ACHN (cell line): ENCODE measurements around the gene SLC35G2.
"Not testable (repeated sequence)": the region's sequence is repeated elsewhere in the genome, so short reads cannot be mapped to it uniquely, and the experiment has no call there.

Experiments
- DNase-seq: peaks from one replicate; pipeline ENCODE4 v3.0.0-alpha.2; 2015
- in situ Hi-C: cut with HindIII; loops from 2 replicates; pipeline ENCODE4 v1.10.0; 2017; ENCODE audit warnings: low sequenced_read_pairs, low pct_ligation_motif_present, low pct_unique_long_range_greater_than_20kb

Gene SLC35G2

GRCh38 chr3:136818769-136819391 is at the start of gene SLC35G2:
Gene SLC35G2 (plus strand): TSS chr3:136819126. CDS start chr3:136854461, 35,335 bp downstream.
- in situ Hi-C loops: no loop called here
- DNase-seq: peak; percentile 75

GRCh38 chr3:136772709-136773108 is 46.2 kb upstream of the SLC35G2 start:
- DNase-seq: peak; percentile 17
- in situ Hi-C loops: no loop called here

GRCh38 chr3:136778865-136779264 is 40.1 kb upstream of the SLC35G2 start:
- peak; percentile 63 for DNase-seq
- in situ Hi-C loops: no loop called here

- no peak for DNase-seq
- in situ Hi-C loops: no loop called here
Observed at GRCh38 chr3:136780741-136781140, 38.2 kb upstream of the SLC35G2 start.

GRCh38 chr3:136783708-136784191 is 35.2 kb upstream of the SLC35G2 start:
- no peak for DNase-seq
- in situ Hi-C loops: no loop called here

GRCh38 chr3:136787349-136787748 is 31.6 kb upstream of the SLC35G2 start:
- in situ Hi-C loops: no loop called here
- DNase-seq: no peak

GRCh38 chr3:136788154-136788553 is 30.8 kb upstream of the SLC35G2 start:
- in situ Hi-C loops: no loop called here
- DNase-seq: no peak

- in situ Hi-C loops: no loop called here
- DNase-seq: no peak
Observed at GRCh38 chr3:136789976-136790375, 28.9 kb upstream of the SLC35G2 start.

- in situ Hi-C loops: no loop called here
- no peak for DNase-seq
Observed at GRCh38 chr3:136790786-136791185, 28.1 kb upstream of the SLC35G2 start.

GRCh38 chr3:136792556-136793330 is 26.2 kb upstream of the SLC35G2 start:
- in situ Hi-C loops: no loop called here
- no peak for DNase-seq

GRCh38 chr3:136801146-136801545 is 17.8 kb upstream of the SLC35G2 start:
- in situ Hi-C loops, DNase-seq: not testable (repeated sequence)

- no peak for DNase-seq
Observed at GRCh38 chr3:136802481-136802996, 16.4 kb upstream of the SLC35G2 start.

GRCh38 chr3:136804141-136804540 is 14.8 kb upstream of the SLC35G2 start:
- in situ Hi-C loops: no loop called here

More at GRCh38 chr3:136802481-136802996, 16.4 kb upstream of the SLC35G2 start:
- in situ Hi-C loops: no loop called here

GRCh38 chr3:136804813-136805212 is 14.1 kb upstream of the SLC35G2 start:
- in situ Hi-C loops: no loop called here
- DNase-seq: no peak

More at GRCh38 chr3:136804141-136804540, 14.8 kb upstream of the SLC35G2 start:
- no peak for DNase-seq

- DNase-seq: no peak
- in situ Hi-C loops: no loop called here
Observed at GRCh38 chr3:136805795-136806194, 13.1 kb upstream of the SLC35G2 start.

GRCh38 chr3:136811701-136812100 is 7.2 kb upstream of the SLC35G2 start:
- in situ Hi-C loops: no loop called here

GRCh38 chr3:136817448-136817847 is 1.5 kb upstream of the SLC35G2 start:
- in situ Hi-C loops: no loop called here
- peak; percentile 2 for DNase-seq

More at GRCh38 chr3:136811701-136812100, 7.2 kb upstream of the SLC35G2 start:
- no peak for DNase-seq

- in situ Hi-C loops: no loop called here
- peak; percentile 95 for DNase-seq
Observed at GRCh38 chr3:136818191-136818768, 646 bp upstream of the SLC35G2 start.

- in situ Hi-C loops: no loop called here
- DNase-seq: peak; percentile 69
Observed at GRCh38 chr3:136819392-136819730, 435 bp downstream of the SLC35G2 start.
